ENCODE results near the gene TMEM185A. TPM values are rescaled to one million over a fixed set of nuclear protein-coding genes. Genes with fewer than 3 reads are reported as not detected.
"Not testable (repeated sequence)": the region's sequence is repeated elsewhere in the genome, so short reads cannot be mapped to it uniquely, and the experiment has no call there.

The TMEM185A gene
- total RNA-seq, 1 donor from 2014 or later = 11.0 TPM

DNA sequence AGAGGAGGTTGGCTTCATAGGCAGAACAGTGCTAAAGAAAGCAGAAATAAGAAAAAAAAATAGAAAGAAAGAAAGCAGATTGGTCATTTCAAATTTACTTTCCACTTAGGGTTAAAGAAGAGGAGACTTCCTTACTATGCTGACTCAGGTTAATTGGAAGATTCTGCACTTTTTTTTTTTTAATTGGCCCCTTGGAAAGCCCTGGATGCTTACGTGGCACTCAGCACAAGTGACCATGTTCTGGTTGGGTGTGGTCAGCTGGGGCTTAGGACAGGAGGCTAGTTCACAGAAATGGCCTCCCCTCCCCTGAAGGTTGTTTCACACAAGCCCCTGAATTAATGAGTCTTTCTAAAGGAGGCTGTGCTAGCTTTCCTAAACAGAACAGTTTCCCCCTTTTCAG, 58.8 kb downstream of the TMEM185A start:
- no peak overlapping the region for H3K4me3 ChIP-seq (ENCODE audit: low read depth, low read length)
- no peak for TF ChIP-seq CTCF (conservative IDR thresholded peaks at IDR 0.05; ENCODE audit: low read depth, low read length)
- DNase-seq (ENCODE audit: low read depth) = no peak

DNA sequence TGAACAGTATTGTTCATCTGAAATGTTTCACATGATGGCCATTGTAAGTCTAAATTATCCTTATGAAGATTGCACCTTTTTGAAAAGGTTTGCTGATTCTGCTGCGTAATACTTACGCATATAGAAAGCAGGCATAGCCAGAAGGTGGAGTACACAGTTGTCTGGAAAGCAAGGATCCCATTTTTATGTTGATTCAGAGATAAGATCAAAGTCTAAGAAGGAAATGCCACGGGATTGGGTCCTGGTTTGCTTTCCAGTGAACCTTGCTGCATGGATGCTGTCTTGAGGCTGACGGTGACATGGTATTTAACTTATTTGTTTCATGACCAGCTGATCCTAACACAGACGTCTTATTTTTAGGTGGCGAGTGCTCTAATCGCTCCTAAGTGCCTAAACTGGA, 59.8 kb downstream of the TMEM185A start:
- DNase-seq (ENCODE audit: low read depth) = no peak
- H3K4me3 ChIP-seq (ENCODE audit: low read depth, low read length) = no peak overlapping the region
- TF ChIP-seq CTCF (conservative IDR thresholded peaks at IDR 0.05; ENCODE audit: low read depth, low read length) = no peak

DNA sequence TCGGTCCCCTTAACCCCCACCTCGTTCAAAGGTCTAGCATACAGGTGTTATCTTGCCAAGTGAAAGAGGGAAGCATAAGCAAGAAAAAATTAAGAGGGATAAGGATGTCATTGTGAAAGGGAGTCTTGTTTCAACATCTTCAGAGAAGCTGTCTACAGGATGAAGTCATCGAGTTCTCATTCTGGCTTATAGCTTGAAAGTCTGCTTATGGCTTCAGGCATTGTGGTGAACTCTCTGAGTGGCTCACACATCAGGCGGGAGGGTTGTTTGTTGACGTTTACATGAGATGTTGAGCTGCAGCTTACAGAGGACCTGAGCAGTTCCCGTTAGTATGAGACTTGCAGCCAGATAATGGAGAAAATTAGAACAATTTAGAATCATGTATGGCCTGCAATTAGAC, 60.9 kb downstream of the TMEM185A start:
- TF ChIP-seq CTCF (conservative IDR thresholded peaks at IDR 0.05; ENCODE audit: low read depth, low read length) = no peak
- no peak for DNase-seq (ENCODE audit: low read depth)
- no peak overlapping the region for H3K4me3 ChIP-seq (ENCODE audit: low read depth, low read length)

- H3K4me3 ChIP-seq (ENCODE audit: low read depth, low read length) = no peak overlapping the region
- no peak for DNase-seq (ENCODE audit: low read depth)
- no peak for TF ChIP-seq CTCF (conservative IDR thresholded peaks at IDR 0.05; ENCODE audit: low read depth, low read length)
Measured at GRCh38 chrX:149569770-149570169, 61.8 kb downstream of the TMEM185A start.

DNA sequence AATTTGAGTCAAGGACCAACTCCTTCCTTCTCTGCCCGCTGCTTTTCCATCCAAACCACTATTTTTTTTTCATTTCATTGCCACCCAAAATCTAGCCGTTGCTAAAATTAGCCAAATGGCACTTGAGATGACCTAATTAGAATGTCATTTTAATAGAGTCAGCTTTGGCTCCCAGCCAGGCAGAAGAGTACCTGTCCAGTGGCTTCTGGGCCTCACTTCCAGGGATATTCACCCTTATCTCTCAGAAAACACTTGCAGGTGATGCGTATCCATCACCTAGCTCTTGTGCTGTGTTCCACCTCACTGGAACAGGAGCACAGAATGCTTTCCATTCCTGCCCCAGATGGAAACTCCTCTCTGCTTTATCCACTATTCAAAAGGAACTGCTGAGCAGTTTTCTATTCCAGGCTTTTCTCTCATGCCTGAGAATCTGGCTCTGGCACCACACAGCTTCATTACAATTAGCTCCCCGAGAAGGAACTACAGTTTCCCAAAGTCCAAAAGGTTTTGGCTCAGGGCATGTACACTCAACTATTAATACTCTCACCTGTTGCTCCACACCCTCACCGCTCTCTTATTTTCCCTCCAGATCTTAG, 62.8 kb downstream of the TMEM185A start:
- no peak for DNase-seq (ENCODE audit: low read depth)
- TF ChIP-seq CTCF (conservative IDR thresholded peaks at IDR 0.05; ENCODE audit: low read depth, low read length) = no peak

DNA sequence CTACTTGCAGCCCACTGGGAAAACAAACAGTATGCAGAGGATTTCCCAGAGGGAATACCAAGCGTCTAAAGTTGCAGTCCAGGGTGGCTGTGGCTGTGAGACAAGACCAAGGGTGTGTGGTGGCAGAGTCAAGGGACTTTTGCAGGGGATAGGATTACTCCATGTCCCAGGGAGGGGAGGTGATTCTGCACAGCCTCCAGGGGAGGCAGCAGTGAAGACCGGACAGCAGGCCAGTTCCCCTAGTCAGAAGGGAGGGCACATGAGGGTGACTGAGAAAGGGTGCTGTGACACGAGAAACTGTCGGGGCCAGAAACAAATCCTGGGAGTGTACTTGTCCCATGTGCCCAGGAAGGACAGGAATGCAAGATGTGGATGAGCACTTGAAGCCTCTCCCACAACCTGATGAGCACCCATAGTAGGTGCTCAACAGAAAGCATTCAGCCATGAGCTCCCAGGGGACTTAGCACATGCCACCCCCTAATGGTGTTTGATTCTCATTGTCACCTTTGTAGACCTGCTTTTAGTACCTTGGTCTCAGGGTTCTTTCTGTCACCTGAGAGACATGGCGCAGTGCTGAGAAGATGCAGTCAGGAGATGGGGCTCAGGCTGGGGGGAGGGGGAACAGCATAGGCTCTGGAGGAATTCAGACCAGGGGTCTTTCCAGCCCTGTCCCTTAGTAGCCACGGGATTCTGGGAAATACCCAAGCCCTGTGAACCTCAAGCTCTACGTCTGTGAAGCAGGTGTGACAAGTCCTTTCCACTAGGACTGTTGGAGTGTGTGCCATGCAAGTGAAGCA, 63.8 kb downstream of the TMEM185A start:
- no peak overlapping the region for H3K4me3 ChIP-seq (ENCODE audit: low read depth, low read length)
- no peak for TF ChIP-seq CTCF (conservative IDR thresholded peaks at IDR 0.05; ENCODE audit: low read depth, low read length)
- no peak for DNase-seq (ENCODE audit: low read depth)

More for the DNA sequence above, 62.8 kb downstream of the TMEM185A start:
- no peak overlapping the region for H3K4me3 ChIP-seq (ENCODE audit: low read depth, low read length)

DNA sequence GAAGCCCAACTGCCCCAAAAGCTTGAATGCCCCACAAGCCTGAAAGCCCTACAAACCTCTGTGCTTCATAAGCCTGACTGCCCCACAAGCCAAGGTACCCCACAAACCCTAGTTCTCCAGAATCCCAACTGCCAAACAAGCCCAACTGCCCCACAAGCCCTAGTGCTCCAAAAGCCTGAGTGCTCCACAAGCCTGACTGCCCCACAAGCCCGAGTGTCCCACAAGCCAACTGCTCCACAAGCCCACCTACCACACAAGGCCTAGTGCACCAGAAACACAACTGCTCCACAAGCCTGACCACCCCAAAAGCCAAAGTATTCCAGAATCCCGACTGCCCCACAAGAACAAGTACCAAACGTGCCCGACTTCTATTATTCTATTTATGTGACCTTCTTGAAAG, 68.2 kb downstream of the TMEM185A start:
- no peak for DNase-seq (ENCODE audit: low read depth)
- H3K4me3 ChIP-seq (ENCODE audit: low read depth, low read length) = no peak overlapping the region
- TF ChIP-seq CTCF (conservative IDR thresholded peaks at IDR 0.05; ENCODE audit: low read depth, low read length) = no peak

GRCh38 chrX:149555251-149555650, 76.3 kb downstream of the TMEM185A start:
- H3K4me3 ChIP-seq (ENCODE audit: low read depth, low read length); DNase-seq (ENCODE audit: low read depth): not testable (repeated sequence)

DNA sequence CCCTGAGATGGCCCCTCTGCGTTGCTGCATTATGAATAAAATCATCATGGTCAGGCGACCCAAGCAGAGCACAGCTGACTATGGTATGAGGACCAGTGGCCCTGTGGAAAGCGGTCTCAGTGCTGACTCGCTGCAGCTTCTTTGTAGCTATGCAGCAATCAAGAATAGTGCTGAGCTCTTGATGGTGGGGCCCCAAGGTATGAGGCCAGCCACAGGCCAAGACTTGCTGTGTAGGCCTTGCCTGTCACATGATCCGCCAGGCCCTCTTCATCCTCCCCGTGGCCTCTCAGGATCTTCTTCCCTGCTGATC, 79.7 kb downstream of the TMEM185A start:
- H3K4me3 ChIP-seq (ENCODE audit: low read depth, low read length); DNase-seq (ENCODE audit: low read depth): not testable (repeated sequence)

GRCh38 chrX:149551245-149551938, 80.2 kb downstream of the TMEM185A start:
- DNase-seq (ENCODE audit: low read depth); H3K4me3 ChIP-seq (ENCODE audit: low read depth, low read length): not testable (repeated sequence)
